PC-3 (cell line): ENCODE data around the gene SPATA2. TPM values are rescaled to one million over a fixed set of nuclear protein-coding genes. Genes with fewer than 3 reads are reported as not detected.

Source experiments
- ATAC-seq: fragments of 200-7000 bp; cut with Tn5 transposase; 2 replicates; pipeline ENCODE4 v1.9.1; 2020; ENCODE audit warnings: mild to moderate bottlenecking, moderate library complexity
- BruUV-seq: library from RNA; stranded (reverse); fragments of 400-500 nt; replicated peaks from 2 replicates; lab custom pipeline; 2021; lab: Mats Ljungman, UMichigan
- CTCF ChIA-PET: fragments of 300-600 bp; sonication (Branson Sonifier 250); formaldehyde crosslinking; loops from one replicate; lab custom pipeline; 2022; ENCODE audit warnings: antibody characterized with exemption; lab: Charles Lee
- POLR2A ChIA-PET: fragments of 300-600 bp; sonication (Branson Sonifier 250); formaldehyde crosslinking; loops from one replicate; lab custom pipeline; 2022; ENCODE audit warnings: antibody characterized with exemption; ENCODE audit not compliant: unreplicated experiment; lab: Charles Lee
- DNase-seq: peaks from one replicate; pipeline ENCODE4 v3.0.0-alpha.2; 2015
- H2AFZ ChIP-seq: fragments of 300-600 bp; sonication (generic); 2 replicates; pipeline ENCODE4 v1.6.0; 2016; ENCODE audit warnings: antibody characterized with exemption, low read length
- H3F3A ChIP-seq: fragments of 300-600 bp; sonication (generic); one replicate; pipeline ENCODE4 v1.6.0; 2017; ENCODE audit warnings: antibody characterized with exemption, low read length, control low read depth, mild to moderate bottlenecking; ENCODE audit not compliant: unreplicated experiment
- H3K27ac ChIP-seq: fragments of 300-600 bp; sonication (generic); 2 replicates; pipeline ENCODE4 v1.5.1; 2016; ENCODE audit warnings: mild to moderate bottlenecking, low read length
- H3K27me3 ChIP-seq: fragments of 300-600 bp; sonication (generic); 2 replicates; pipeline ENCODE4 v1.6.1; 2016; ENCODE audit warnings: low read length, mixed read lengths
- H3K36me3 ChIP-seq: fragments of 300-600 bp; sonication (generic); 2 replicates; pipeline ENCODE4 v1.6.1; 2016; ENCODE audit warnings: low read depth, mixed run types, low read length, mixed read lengths
- H3K4me1 ChIP-seq: fragments of 300-600 bp; sonication (generic); 2 replicates; pipeline ENCODE4 v1.5.1; 2016; ENCODE audit warnings: low read length; ENCODE audit not compliant: insufficient read depth
- H3K4me2 ChIP-seq: fragments of 300-600 bp; sonication (generic); 2 replicates; pipeline ENCODE4 v1.6.0; 2016; ENCODE audit warnings: low read length
- H3K4me3 ChIP-seq: fragments of 300-600 bp; sonication (generic); 2 replicates; pipeline ENCODE4 v1.5.1; 2016; ENCODE audit warnings: mild to moderate bottlenecking, low read length, mixed read lengths
- H3K79me2 ChIP-seq: fragments of 300-600 bp; sonication (generic); 2 replicates; pipeline ENCODE4 v1.6.1; 2017; ENCODE audit warnings: low read length, mixed read lengths
- H3K9ac ChIP-seq: fragments of 300-600 bp; sonication (generic); 2 replicates; pipeline ENCODE4 v1.6.0; 2016; ENCODE audit warnings: mild to moderate bottlenecking, low read length
- H3K9me2 ChIP-seq: fragments of 300-600 bp; sonication (generic); replicated peaks from 2 replicates; pipeline ENCODE4 v1.6.1; 2016; ENCODE audit warnings: mixed run types, low read length, mixed read lengths
- H3K9me3 ChIP-seq: fragments of 300-600 bp; sonication (generic); 2 replicates; pipeline ENCODE4 v1.6.1; 2016; ENCODE audit warnings: low read length, mixed read lengths
- H4K20me1 ChIP-seq: fragments of 300-600 bp; sonication (generic); 2 replicates; pipeline ENCODE4 v1.6.1; 2016; ENCODE audit warnings: low read length, mixed read lengths
- EZH2 ChIP-seq: fragments of 300-600 bp; sonication (generic); IDR thresholded peaks from one replicate; pipeline ENCODE4 v1.6.1; 2017; ENCODE audit warnings: antibody characterized with exemption, mild to moderate bottlenecking, low read length; ENCODE audit not compliant: unreplicated experiment
- EZH2phosphoT487 ChIP-seq: fragments of 300-600 bp; sonication (generic); IDR thresholded peaks from 2 replicates; pipeline ENCODE4 v1.6.1; 2018; ENCODE audit warnings: mild to moderate bottlenecking, antibody characterized with exemption, low read length, borderline replicate concordance
- intact Hi-C: fragments of 100-400 bp; cut with micrococcal nuclease; formaldehyde crosslinking; loops from 2 replicates; pipeline ENCODE4 v1.9.0; 2023
- total RNA-seq: library from RNA; depleted of rRNA; stranded (reverse); fragments of >200 nt; gene quantifications from 2 replicates; pipeline ENCODE4 v1.2.3, GENCODE V29; 2014
- TF ChIP-seq, protein P1 (sequence below): fragments of 300-600 bp; sonication (generic); conservative IDR thresholded peaks from 2 replicates; pipeline ENCODE4 v1.5.1; 2017; ENCODE audit warnings: antibody characterized with exemption, low read depth, mild to moderate bottlenecking, low read length

Gene SPATA2
- total RNA-seq, 1 experiment from 2014 or later = 7.4 TPM

DNA sequence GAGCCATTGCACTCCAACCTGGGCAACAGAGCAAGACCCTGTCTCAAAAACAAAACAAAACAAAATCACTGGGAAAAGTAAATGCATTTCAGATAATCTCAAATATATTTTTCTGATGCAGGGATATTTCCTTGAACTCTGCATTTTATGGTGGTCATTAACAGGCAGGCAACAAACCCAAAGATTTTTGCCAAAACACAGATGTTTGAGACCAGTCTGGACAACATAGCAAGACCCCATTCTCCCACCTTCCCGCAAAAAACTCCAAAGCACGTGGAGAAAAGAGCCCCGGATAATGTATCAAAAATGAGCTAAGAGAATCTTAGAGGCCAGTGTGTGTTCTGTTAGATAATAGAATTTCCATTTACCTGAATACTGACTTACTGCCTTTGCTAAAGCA, 58.4 kb downstream of the SPATA2 start:
- ChIA-PET POLR2A (interaction anchor here (0.7 kb wide), 1 partner anchor 9 kb away, joined by 9 read pairs; no protein-coding TSS in a partner anchor), CTCF (no interaction called here)

GRCh38 chr20:49854190-49854875, 61.0 kb downstream of the SPATA2 start:
- H4K20me1 ChIP-seq = no peaks in the 10 kb centered on the region
- no peak overlapping the region for H2AFZ ChIP-seq
- intact Hi-C loops = no loop called here
- H3K9me3 ChIP-seq = no peaks in the 10 kb centered on the region
- TF ChIP-seq EZH2phosphoT487 (no peak), EZH2 (no peak)
- TF ChIP-seq, protein P1, sequence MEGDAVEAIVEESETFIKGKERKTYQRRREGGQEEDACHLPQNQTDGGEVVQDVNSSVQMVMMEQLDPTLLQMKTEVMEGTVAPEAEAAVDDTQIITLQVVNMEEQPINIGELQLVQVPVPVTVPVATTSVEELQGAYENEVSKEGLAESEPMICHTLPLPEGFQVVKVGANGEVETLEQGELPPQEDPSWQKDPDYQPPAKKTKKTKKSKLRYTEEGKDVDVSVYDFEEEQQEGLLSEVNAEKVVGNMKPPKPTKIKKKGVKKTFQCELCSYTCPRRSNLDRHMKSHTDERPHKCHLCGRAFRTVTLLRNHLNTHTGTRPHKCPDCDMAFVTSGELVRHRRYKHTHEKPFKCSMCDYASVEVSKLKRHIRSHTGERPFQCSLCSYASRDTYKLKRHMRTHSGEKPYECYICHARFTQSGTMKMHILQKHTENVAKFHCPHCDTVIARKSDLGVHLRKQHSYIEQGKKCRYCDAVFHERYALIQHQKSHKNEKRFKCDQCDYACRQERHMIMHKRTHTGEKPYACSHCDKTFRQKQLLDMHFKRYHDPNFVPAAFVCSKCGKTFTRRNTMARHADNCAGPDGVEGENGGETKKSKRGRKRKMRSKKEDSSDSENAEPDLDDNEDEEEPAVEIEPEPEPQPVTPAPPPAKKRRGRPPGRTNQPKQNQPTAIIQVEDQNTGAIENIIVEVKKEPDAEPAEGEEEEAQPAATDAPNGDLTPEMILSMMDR = no peak
- POLR2A ChIA-PET = no interaction called here
- no peaks in the 10 kb centered on the region for H3K79me2 ChIP-seq
- peaks cover 18% of the 10 kb centered on the region for H3K4me1 ChIP-seq
- ATAC-seq (no peak), DNase-seq (no peak)
- H3K36me3 ChIP-seq = no peaks in the 10 kb centered on the region
- H3K4me2 ChIP-seq = no peak overlapping the region
- CTCF ChIA-PET = no interaction called here
- no peaks in the 10 kb centered on the region for H3K9me2 ChIP-seq
- no peak overlapping the region for H3K4me3 ChIP-seq
- no peak overlapping the region for H3K27ac ChIP-seq
- no TSS peak for BruUV-seq
- no peaks in the 10 kb centered on the region for H3F3A ChIP-seq
- no peaks in the 10 kb centered on the region for H3K27me3 ChIP-seq
- no peak overlapping the region for H3K9ac ChIP-seq

More for the DNA sequence above, 58.4 kb downstream of the SPATA2 start:
- BruUV-seq = no TSS peak
- no peak overlapping the region for H3K9ac ChIP-seq
- no peaks in the 10 kb centered on the region for H3F3A ChIP-seq
- no peaks in the 10 kb centered on the region for H3K9me3 ChIP-seq
- H4K20me1 ChIP-seq = no peaks in the 10 kb centered on the region
- H3K4me1 ChIP-seq = peaks cover 25% of the 10 kb centered on the region
- H3K27ac ChIP-seq = no peak overlapping the region
- TF ChIP-seq, protein P1 = no peak
- TF ChIP-seq EZH2 = no peak
- no peak for TF ChIP-seq EZH2phosphoT487
- no peak overlapping the region for H3K4me2 ChIP-seq
- no peaks in the 10 kb centered on the region for H3K9me2 ChIP-seq
- H3K79me2 ChIP-seq = no peaks in the 10 kb centered on the region
- H2AFZ ChIP-seq = no peak overlapping the region
- H3K4me3 ChIP-seq = no peak overlapping the region
- H3K27me3 ChIP-seq = no peaks in the 10 kb centered on the region
- no peaks in the 10 kb centered on the region for H3K36me3 ChIP-seq
- no peak for ATAC-seq
- intact Hi-C loops = no loop called here
- DNase-seq = no peak

DNA sequence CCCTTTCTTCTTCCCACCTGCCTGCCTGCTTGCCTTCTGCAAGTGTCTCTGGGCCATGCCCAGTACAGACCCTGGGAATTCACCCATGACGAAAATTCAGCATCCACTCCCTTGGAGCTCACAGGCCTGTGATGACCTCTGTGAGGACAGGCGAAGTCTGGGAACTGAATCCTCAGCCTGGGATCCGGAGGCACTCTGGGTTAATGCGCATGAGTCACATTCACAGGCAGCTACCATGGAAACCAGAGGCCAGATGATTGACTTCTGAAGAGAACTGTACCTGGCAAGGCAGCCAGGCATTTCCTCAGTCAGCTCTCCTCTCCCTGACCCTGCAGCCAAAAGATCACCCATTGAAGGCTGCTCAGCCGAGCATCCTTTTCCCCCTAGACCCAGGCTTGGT, 61.7 kb downstream of the SPATA2 start:
- no peaks in the 10 kb centered on the region for H3K9me3 ChIP-seq
- ATAC-seq (peak; percentile 81), DNase-seq (peak; percentile 61)
- intact Hi-C loops = no loop called here
- ChIA-PET CTCF (no interaction called here), POLR2A (no interaction called here)
- H3K79me2 ChIP-seq = no peaks in the 10 kb centered on the region
- H3F3A ChIP-seq = no peaks in the 10 kb centered on the region
- TF ChIP-seq, protein P1 = no peak
- TF ChIP-seq EZH2 (no peak), EZH2phosphoT487 (no peak)
- H2AFZ ChIP-seq = no peak overlapping the region
- no peaks in the 10 kb centered on the region for H3K27me3 ChIP-seq
- H3K9ac ChIP-seq = no peak overlapping the region
- H3K27ac ChIP-seq = no peak overlapping the region
- H3K36me3 ChIP-seq = no peaks in the 10 kb centered on the region
- no peak overlapping the region for H3K4me2 ChIP-seq
- H3K9me2 ChIP-seq = no peaks in the 10 kb centered on the region
- BruUV-seq = no TSS peak
- peaks cover 15% of the 10 kb centered on the region; the same call in 1 of the 2 replicates for H3K4me1 ChIP-seq
- no peak overlapping the region for H3K4me3 ChIP-seq
- H4K20me1 ChIP-seq = no peaks in the 10 kb centered on the region
